Measurements from ENCODE around the gene IPO9.

Gene IPO9

DNA sequence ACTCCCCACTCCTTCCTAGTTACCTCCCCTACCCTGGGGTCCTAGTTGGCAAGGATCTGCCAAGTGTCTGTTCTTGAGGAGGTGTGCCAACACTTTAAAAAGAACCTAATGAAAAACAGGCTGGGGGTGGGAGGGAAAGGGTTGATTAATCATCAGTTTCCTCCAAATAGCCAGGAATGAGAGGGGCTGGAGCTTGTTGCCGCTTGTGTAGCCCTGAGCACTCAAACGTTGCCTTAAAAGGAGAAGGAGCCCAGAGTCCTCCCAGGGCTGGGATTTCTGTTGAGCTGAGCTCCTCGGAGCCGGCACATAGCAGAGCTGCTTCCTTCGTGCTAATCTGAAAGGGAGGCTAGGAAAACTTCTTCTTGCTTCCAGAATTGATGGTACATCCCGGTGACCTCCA is 75.6 kb downstream of the IPO9 start:
- DNase-seq (ENCODE audit: low read depth in 1 of 2, low spot score in 1 of 2): no peak
- Histone ChIP-seq H3K4me3 (replicated peaks; ENCODE audit: insufficient read depth, low read length) (no peak overlapping the region), H3K27me3 (ENCODE audit: insufficient read depth, poor library complexity, severe bottlenecking) (no peaks in the 10 kb centered on the region), H3K27ac (replicated peaks) (no peak overlapping the region)
- TF ChIP-seq SPI1 (IDR thresholded peaks at IDR 0.05; ENCODE audit: borderline replicate concordance, low read depth) (no peak), GABPA (IDR thresholded peaks at IDR 0.05; ENCODE audit: low read depth) (no peak), POLR2AphosphoS5 (IDR thresholded peaks at IDR 0.05; ENCODE audit: low read depth) (no peak), CTCF (IDR thresholded peaks at IDR 0.05; ENCODE audit: insufficient read depth, low read length) (no peak)
- TF ChIP-seq, protein P1, sequence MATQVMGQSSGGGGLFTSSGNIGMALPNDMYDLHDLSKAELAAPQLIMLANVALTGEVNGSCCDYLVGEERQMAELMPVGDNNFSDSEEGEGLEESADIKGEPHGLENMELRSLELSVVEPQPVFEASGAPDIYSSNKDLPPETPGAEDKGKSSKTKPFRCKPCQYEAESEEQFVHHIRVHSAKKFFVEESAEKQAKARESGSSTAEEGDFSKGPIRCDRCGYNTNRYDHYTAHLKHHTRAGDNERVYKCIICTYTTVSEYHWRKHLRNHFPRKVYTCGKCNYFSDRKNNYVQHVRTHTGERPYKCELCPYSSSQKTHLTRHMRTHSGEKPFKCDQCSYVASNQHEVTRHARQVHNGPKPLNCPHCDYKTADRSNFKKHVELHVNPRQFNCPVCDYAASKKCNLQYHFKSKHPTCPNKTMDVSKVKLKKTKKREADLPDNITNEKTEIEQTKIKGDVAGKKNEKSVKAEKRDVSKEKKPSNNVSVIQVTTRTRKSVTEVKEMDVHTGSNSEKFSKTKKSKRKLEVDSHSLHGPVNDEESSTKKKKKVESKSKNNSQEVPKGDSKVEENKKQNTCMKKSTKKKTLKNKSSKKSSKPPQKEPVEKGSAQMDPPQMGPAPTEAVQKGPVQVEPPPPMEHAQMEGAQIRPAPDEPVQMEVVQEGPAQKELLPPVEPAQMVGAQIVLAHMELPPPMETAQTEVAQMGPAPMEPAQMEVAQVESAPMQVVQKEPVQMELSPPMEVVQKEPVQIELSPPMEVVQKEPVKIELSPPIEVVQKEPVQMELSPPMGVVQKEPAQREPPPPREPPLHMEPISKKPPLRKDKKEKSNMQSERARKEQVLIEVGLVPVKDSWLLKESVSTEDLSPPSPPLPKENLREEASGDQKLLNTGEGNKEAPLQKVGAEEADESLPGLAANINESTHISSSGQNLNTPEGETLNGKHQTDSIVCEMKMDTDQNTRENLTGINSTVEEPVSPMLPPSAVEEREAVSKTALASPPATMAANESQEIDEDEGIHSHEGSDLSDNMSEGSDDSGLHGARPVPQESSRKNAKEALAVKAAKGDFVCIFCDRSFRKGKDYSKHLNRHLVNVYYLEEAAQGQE (IDR thresholded peaks at IDR 0.05; ENCODE audit: insufficient replicate concordance, low read depth): no peak

GRCh38 chr1:201905234-201905890 is 76.4 kb downstream of the IPO9 start:
- no peaks in the 10 kb centered on the region for H3K27me3 ChIP-seq (ENCODE audit: insufficient read depth, poor library complexity, severe bottlenecking)
- no peak overlapping the region for H3K27ac ChIP-seq (replicated peaks)
- TF ChIP-seq POLR2AphosphoS5 (IDR thresholded peaks at IDR 0.05; ENCODE audit: low read depth) (no peak), GABPA (IDR thresholded peaks at IDR 0.05; ENCODE audit: low read depth) (no peak), CTCF (IDR thresholded peaks at IDR 0.05; ENCODE audit: insufficient read depth, low read length) (no peak), SPI1 (IDR thresholded peaks at IDR 0.05; ENCODE audit: borderline replicate concordance, low read depth) (no peak)
- TF ChIP-seq, protein P1 (IDR thresholded peaks at IDR 0.05; ENCODE audit: insufficient replicate concordance, low read depth): no peak
- no peak for DNase-seq (ENCODE audit: low read depth in 1 of 2, low spot score in 1 of 2)
- no peak overlapping the region for H3K4me3 ChIP-seq (replicated peaks; ENCODE audit: insufficient read depth, low read length)

DNA sequence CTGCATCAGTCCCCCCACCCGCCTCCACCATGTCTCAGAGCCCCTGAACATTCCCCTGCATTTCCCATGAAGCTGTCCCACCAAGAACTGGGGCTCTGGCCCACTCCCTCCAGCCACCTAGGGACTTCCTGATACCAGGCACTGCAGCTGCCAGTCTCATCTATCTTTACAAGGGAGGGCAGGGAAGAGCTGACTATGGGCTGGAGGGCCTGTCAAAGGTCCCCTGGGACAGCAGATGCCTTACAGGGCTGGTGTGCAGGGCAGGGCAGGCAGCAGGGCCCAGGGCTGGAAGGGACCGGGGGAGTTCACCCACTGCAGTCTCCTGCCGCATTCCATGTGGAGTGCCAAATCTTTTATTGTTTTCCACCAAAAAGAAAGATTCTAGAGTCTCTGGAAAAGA is 77.4 kb downstream of the IPO9 start:
- Histone ChIP-seq H3K4me3 (replicated peaks; ENCODE audit: insufficient read depth, low read length) (no peak overlapping the region), H3K27me3 (ENCODE audit: insufficient read depth, poor library complexity, severe bottlenecking) (no peaks in the 10 kb centered on the region), H3K27ac (replicated peaks) (no peak overlapping the region)
- DNase-seq (ENCODE audit: low read depth in 1 of 2, low spot score in 1 of 2): no peak
- no peak for TF ChIP-seq GABPA (IDR thresholded peaks at IDR 0.05; ENCODE audit: low read depth)
- TF ChIP-seq, protein P1 (IDR thresholded peaks at IDR 0.05; ENCODE audit: insufficient replicate concordance, low read depth): no peak
- no peak for TF ChIP-seq SPI1 (IDR thresholded peaks at IDR 0.05; ENCODE audit: borderline replicate concordance, low read depth)
- TF ChIP-seq CTCF (IDR thresholded peaks at IDR 0.05; ENCODE audit: insufficient read depth, low read length): no peak
- no peak for TF ChIP-seq POLR2AphosphoS5 (IDR thresholded peaks at IDR 0.05; ENCODE audit: low read depth)
